Calu3 (cell line): Measurements from ENCODE around the gene DNAJC25. TPM values are rescaled to one million over a fixed set of nuclear protein-coding genes. Genes with fewer than 3 reads are reported as not detected.

Experiments
- BruUV-seq: library from RNA; stranded (reverse); fragments of 400-500 nt; replicated peaks from 2 replicates; lab custom pipeline; 2021; lab: Mats Ljungman, UMichigan
- CTCF ChIA-PET: fragments of 300-600 bp; sonication (Branson Sonifier 250); formaldehyde crosslinking; loops from one replicate; lab custom pipeline; 2022; ENCODE audit warnings: antibody characterized with exemption; lab: Charles Lee
- DNase-seq: peaks from one replicate; pipeline ENCODE4 v3.0.0; 2022
- H3K27ac Mint-ChIP-seq: one replicate; pipeline ENCODE4 v1.8.0; 2022; ENCODE audit warnings: mixed read lengths; ENCODE audit not compliant: unreplicated experiment
- H3K27me3 Mint-ChIP-seq: one replicate; pipeline ENCODE4 v1.8.0; 2022; ENCODE audit warnings: mixed read lengths; ENCODE audit not compliant: unreplicated experiment
- H3K36me3 Mint-ChIP-seq: one replicate; pipeline ENCODE4 v1.8.0; 2022; ENCODE audit warnings: mild to moderate bottlenecking, moderate library complexity, mixed read lengths; ENCODE audit not compliant: insufficient read depth, unreplicated experiment
- H3K4me1 Mint-ChIP-seq: one replicate; pipeline ENCODE4 v1.8.0; 2022; ENCODE audit warnings: mild to moderate bottlenecking, low read depth, mixed read lengths; ENCODE audit not compliant: unreplicated experiment
- H3K4me3 Mint-ChIP-seq: one replicate; pipeline ENCODE4 v1.8.0; 2022; ENCODE audit warnings: mild to moderate bottlenecking, low read depth, moderate library complexity, mixed read lengths; ENCODE audit not compliant: unreplicated experiment
- H3K9me3 Mint-ChIP-seq: one replicate; pipeline ENCODE4 v1.8.0; 2022; ENCODE audit warnings: low read depth, mixed read lengths; ENCODE audit not compliant: unreplicated experiment
- intact Hi-C: fragments of 100-400 bp; cut with micrococcal nuclease; formaldehyde crosslinking; loops from one replicate; pipeline ENCODE4 v1.10.0; 2022; ENCODE audit not compliant: unreplicated experiment
- total RNA-seq: library from RNA; stranded (reverse); gene quantifications from 2 replicates; pipeline ENCODE4 v1.2.3, GENCODE V29; 2022
- TF ChIP-seq, protein P1 (sequence below): fragments of 200-600 bp; IDR thresholded peaks from one replicate; pipeline ENCODE4 v1.8.0; 2022; ENCODE audit warnings: antibody characterized with exemption; ENCODE audit not compliant: unreplicated experiment

The DNAJC25 gene
- total RNA-seq, 1 experiment from 2014 or later: 6.3 TPM

GRCh38 chr9:111630182-111630963 is 761 bp upstream of the DNAJC25 start:
- BruUV-seq: no TSS peak
- Mint-ChIP-seq H3K27me3 (no peaks in the 10 kb centered on the region), H3K9me3 (no peaks in the 10 kb centered on the region), H3K4me3 (peak overlapping the region; percentile 97), H3K36me3 (peaks cover 20% of the 10 kb centered on the region), H3K4me1 (peaks cover 20% of the 10 kb centered on the region), H3K27ac (peak overlapping the region; percentile 91)
- TF ChIP-seq, protein P1, sequence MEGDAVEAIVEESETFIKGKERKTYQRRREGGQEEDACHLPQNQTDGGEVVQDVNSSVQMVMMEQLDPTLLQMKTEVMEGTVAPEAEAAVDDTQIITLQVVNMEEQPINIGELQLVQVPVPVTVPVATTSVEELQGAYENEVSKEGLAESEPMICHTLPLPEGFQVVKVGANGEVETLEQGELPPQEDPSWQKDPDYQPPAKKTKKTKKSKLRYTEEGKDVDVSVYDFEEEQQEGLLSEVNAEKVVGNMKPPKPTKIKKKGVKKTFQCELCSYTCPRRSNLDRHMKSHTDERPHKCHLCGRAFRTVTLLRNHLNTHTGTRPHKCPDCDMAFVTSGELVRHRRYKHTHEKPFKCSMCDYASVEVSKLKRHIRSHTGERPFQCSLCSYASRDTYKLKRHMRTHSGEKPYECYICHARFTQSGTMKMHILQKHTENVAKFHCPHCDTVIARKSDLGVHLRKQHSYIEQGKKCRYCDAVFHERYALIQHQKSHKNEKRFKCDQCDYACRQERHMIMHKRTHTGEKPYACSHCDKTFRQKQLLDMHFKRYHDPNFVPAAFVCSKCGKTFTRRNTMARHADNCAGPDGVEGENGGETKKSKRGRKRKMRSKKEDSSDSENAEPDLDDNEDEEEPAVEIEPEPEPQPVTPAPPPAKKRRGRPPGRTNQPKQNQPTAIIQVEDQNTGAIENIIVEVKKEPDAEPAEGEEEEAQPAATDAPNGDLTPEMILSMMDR: no peak
- CTCF ChIA-PET: no interaction called here
- DNase-seq: no peak
- intact Hi-C loops: loop anchor here (10.0 kb wide), 1 partner anchor 94 kb away; no protein-coding TSS in a partner anchor

DNA sequence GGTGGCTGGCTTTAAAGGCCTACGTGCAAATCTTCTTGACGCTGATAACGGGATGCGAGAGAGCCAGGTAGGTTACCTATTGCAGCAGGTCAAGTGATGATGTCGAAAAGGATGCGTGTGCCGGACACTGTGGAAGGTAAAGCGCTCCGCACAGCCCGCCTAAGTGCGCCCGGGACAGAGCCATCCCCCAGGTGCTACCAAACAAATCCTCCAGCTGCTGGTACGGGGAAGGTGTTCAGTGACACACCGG is 245 bp upstream of the DNAJC25 start:
- H3K4me3 Mint-ChIP-seq: peak overlapping the region; percentile 97
- TF ChIP-seq, protein P1: no peak
- no peak for DNase-seq
- no peaks in the 10 kb centered on the region for H3K9me3 Mint-ChIP-seq
- H3K36me3 Mint-ChIP-seq: peaks cover 20% of the 10 kb centered on the region
- intact Hi-C loops: loop anchor here (10.0 kb wide), 1 partner anchor 94 kb away; no protein-coding TSS in a partner anchor
- CTCF ChIA-PET: interaction anchor here (0.8 kb wide), 1 partner anchor 9 kb away, joined by 3 read pairs; no protein-coding TSS in a partner anchor
- H3K27ac Mint-ChIP-seq: peak overlapping the region; percentile 91
- BruUV-seq: no TSS peak
- H3K4me1 Mint-ChIP-seq: peaks cover 20% of the 10 kb centered on the region
- no peaks in the 10 kb centered on the region for H3K27me3 Mint-ChIP-seq

DNA sequence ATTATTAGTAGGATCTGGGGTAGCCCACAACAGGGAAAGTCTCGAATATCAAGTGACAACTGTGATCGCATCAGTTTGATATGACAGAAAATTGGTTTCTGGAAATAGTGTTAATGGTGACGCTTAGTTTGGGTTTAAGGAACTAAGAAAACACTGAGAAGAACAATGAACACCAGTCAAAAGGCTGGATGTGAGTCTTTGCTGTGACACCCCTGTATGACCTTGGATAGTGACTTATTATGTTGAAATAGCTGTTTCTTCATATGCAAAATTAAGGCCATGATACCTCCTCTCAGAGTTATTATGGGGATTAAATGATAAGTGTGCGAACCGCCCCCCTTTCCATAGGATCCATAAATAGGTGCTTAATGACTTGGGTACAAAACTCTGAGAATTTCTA is 926 bp downstream of the DNAJC25 start:
- CTCF ChIA-PET: interaction anchor here (0.5 kb wide), 1 partner anchor 249 kb away, joined by 3 read pairs; no protein-coding TSS in a partner anchor
- peaks cover 20% of the 10 kb centered on the region for H3K36me3 Mint-ChIP-seq
- no TSS peak for BruUV-seq
- peak overlapping the region; percentile 97 for H3K4me3 Mint-ChIP-seq
- H3K27ac Mint-ChIP-seq: peak overlapping the region; percentile 56
- intact Hi-C loops: loop anchor here (10.0 kb wide), 1 partner anchor 93 kb away; no protein-coding TSS in a partner anchor
- no peaks in the 10 kb centered on the region for H3K9me3 Mint-ChIP-seq
- TF ChIP-seq, protein P1: no peak
- no peak for DNase-seq
- peaks cover 20% of the 10 kb centered on the region for H3K4me1 Mint-ChIP-seq
- no peaks in the 10 kb centered on the region for H3K27me3 Mint-ChIP-seq

GRCh38 chr9:111632695-111633388 is 1.7 kb downstream of the DNAJC25 start:
- BruUV-seq: no TSS peak
- Mint-ChIP-seq H3K36me3 (peaks cover 20% of the 10 kb centered on the region), H3K4me1 (peaks cover 20% of the 10 kb centered on the region), H3K27ac (no peak overlapping the region), H3K27me3 (no peaks in the 10 kb centered on the region), H3K4me3 (peak overlapping the region; percentile 97), H3K9me3 (no peaks in the 10 kb centered on the region)
- DNase-seq: no peak
- intact Hi-C loops: loop anchor here (10.0 kb wide), 1 partner anchor 92 kb away; no protein-coding TSS in a partner anchor
- CTCF ChIA-PET: interaction anchor here (0.5 kb wide), 1 partner anchor 250 kb away, joined by 3 read pairs; no protein-coding TSS in a partner anchor
- TF ChIP-seq, protein P1: no peak
